GM19397 (cell line): ENCODE results near the gene DNAH8.
"Not testable (repeated sequence)": the region's sequence is repeated elsewhere in the genome, so short reads cannot be mapped to it uniquely, and the experiment has no call there.

Experiments used
- ATAC-seq: cut with Tn5 transposase; IDR thresholded peaks from one replicate; pipeline ENCODE4 v1.9.1; 2021; ENCODE audit warnings: mild to moderate bottlenecking, moderate library complexity; ENCODE audit not compliant: unreplicated experiment

The DNAH8 gene

GRCh38 chr6:38831865-38832264, 116.8 kb downstream of the DNAH8 start:
- ATAC-seq: no peak

- no peak for ATAC-seq
These were observed 118.2 kb downstream of the DNAH8 start for GRCh38 chr6:38833320-38833719.

DNA sequence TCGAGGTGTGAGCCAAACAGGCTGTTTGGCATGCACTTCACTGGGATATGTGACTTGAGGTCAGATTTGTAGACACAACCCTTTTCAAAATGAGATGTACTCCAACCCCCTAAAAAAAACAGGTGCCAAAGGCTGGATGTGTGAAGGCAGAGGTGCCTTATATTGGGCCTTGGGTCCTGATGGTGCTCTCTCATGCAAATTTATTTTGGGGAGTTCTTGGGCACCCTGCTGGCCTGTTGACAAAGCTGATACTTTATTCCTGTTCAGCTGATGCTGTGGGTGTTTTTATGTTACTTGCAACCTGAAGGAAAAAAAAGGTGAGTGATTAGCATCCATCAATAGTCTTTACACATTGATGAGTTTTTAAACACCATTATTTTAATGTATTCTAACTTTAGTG, 121.5 kb downstream of the DNAH8 start:
- no peak for ATAC-seq

GRCh38 chr6:38837101-38837500, 122.0 kb downstream of the DNAH8 start:
- no peak for ATAC-seq

- ATAC-seq: no peak
These were observed 128.7 kb downstream of the DNAH8 start for GRCh38 chr6:38843798-38844197.

GRCh38 chr6:38845931-38846330, 130.8 kb downstream of the DNAH8 start:
- no peak for ATAC-seq

DNA sequence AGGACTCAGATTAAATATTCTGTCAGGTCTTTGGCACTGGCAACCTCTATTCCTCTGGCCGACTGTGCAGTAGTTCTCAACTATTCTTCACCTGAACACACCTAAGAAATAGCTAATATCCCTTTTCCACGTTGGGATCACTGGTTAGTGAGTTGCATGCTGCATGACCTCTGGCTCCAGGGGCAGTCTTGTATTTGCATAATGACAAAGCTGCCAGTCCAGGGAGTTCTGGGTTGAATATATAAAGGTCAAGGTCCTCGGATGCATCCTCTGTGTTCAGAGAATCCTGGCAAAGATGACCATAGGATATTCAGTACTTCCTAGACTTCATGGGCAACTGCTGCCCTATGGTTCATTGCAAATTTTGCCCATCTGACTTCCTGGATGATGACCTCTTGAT, 131.2 kb downstream of the DNAH8 start:
- ATAC-seq: no peak

- no peak for ATAC-seq
These were observed 131.7 kb downstream of the DNAH8 start for GRCh38 chr6:38846844-38847243.

- ATAC-seq: no peak
These were observed 132.4 kb downstream of the DNAH8 start for GRCh38 chr6:38847497-38847896.

DNA sequence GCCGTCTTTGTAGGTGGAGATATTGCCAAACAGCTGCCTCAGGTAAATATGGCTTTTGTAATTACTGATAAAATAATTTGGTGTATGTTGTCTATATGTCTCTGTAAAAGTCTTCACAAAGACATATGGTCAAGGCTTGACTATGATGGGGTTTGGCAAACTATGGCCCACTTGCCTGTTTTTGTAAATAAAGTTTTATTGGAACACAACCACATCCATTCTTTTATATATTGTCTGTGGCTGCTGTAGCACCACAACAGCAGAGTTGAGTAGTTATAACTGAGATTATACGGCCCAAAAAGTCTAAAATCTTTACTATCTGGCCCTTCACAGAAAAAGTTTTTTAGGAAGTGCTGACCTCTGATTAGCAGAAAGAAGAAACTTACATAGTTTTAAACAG, 133.6 kb downstream of the DNAH8 start:
- no peak for ATAC-seq

DNA sequence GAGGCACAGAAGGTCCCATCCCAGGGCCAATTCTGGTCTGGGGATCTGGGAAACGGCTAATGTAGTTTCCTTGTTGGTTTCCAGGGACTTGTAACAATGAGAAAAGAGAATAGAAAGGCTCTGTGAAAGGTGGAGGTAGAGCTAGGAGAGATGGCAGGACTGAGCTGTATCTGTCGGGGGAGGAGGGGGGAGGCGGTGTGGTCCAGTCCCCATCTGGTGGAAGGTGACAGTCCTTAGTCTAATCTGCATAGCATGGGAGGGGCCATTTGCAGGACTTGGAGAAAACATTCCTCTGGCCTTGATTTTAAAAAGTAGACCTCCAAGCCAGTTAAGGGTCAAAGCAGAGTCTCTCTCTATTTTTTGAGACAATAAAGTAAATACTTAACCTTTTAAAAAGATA, 137.1 kb downstream of the DNAH8 start:
- no peak for ATAC-seq

- no peak for ATAC-seq
These were observed 138.1 kb downstream of the DNAH8 start for GRCh38 chr6:38853236-38853635.

DNA sequence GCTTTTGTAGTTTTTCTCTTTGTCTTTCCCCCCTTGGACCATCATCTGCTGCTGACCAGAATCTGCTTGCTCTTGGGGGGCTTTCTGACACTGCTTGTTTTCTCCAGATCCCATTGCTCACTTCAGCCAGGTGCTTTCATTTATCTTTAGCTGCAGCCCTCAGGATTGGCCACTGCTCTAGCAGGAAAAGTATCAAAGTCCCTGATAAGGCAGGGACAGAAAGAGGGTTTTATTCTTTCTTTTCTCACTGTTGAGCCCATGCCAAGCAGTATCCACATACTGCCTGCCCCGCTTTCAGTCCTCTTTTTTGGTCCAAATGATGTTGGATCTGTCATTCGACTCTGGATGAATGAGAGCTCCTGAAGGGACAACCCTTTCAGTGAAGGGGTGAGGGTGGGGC, 141.4 kb downstream of the DNAH8 start:
- no peak for ATAC-seq

GRCh38 chr6:38857815-38858214, 142.7 kb downstream of the DNAH8 start:
- ATAC-seq: no peak

DNA sequence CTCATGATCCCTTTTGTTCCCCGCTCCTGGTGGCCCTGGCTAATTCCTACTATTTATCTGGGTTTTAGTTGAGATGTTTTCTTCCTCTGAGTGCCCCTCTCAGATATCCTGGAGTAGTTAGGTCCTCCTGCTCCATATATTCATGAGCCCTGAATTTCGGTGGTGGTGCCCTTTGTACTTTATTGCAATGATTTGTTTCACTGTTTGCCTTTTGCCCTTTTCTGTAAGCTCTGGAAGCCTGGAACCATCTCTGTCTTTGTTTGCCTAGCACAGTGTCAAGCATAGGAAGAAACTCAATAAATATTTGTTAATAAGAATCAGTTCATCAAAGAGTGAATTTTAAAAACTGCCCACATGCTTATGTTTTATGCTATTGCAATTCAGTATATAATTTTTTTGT, 144.9 kb downstream of the DNAH8 start:
- no peak for ATAC-seq

- ATAC-seq: no peak
These were observed 146.9 kb downstream of the DNAH8 start for GRCh38 chr6:38861926-38862401.

DNA sequence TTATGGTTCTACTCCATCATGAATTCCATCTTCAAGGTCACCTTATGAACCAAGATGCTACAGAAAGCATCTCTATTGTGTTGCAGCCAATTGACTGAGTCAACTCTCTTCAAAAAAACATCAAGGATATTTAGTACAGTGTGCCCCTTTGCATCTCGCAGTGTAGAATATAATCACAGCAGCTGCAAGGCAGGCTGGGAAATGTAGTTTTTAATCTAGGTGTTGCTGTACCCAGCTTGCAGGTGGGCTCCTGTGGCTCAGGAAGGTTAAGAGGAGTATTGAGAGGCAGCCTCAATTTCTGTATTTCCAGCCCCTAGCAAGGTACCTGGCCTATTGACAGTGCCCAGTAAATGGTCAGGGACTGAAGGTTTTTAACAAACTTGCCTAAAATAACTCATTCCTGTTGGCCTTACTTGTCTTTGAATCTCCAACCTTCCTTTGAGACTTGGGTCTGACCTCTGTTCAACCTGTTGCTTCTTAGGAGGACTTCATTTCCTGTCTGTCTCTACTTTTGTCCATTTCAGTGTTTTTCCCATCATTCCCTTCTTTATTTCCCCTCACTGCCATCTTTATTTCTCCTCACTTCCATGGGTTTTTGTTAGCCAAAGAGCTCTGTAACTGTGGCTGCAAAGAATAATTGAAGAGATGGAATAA, 150.5 kb downstream of the DNAH8 start:
- ATAC-seq: no peak

GRCh38 chr6:38867726-38868125, 152.6 kb downstream of the DNAH8 start:
- ATAC-seq: no peak

- no peak for ATAC-seq
These were observed 156.8 kb downstream of the DNAH8 start for GRCh38 chr6:38871741-38872568.

DNA sequence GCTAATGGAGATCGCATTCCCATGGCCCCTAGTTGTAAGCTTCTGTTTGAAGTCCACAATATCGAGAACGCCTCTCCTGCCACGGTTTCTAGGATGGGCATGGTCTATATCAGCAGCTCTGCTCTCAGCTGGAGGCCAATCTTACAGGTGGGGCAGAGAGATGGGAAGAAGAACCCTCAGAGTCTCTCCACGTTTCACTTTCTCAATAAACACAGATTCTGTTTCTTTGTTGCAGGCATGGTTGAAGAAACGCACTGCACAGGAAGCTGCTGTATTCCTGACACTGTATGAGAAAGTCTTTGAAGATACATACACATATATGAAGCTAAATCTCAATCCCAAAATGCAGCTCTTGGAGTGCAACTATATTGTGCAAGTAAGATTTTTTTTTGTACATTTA, 157.9 kb downstream of the DNAH8 start:
- no peak for ATAC-seq

GRCh38 chr6:38873816-38874215, 158.7 kb downstream of the DNAH8 start:
- not testable (repeated sequence) for ATAC-seq

DNA sequence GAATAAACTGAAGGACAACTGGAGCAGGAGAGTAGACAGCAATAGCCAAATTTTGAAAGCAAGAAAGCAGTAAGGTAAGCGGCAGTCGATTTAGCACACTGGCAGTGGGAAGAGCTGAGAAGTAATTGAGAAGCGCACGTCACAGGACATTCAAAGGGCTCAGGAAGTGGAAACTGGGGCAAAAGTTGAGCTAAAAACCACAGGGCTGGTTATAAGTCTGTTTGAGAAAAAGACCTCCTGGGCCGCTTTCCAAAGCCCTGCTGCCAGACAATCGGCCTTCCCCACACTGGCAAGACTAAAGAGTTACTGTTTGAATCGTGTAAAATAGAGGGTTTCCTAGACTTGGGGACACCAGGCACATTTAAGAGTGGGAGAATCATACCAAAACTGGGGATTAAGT, 161.4 kb downstream of the DNAH8 start:
- ATAC-seq: no peak
